Mesangial cell (primary cell): ENCODE results near the gene NADK. TPM values are rescaled to one million over a fixed set of nuclear protein-coding genes. Genes with fewer than 3 reads are reported as not detected.

Source experiments
- total RNA-seq: library from RNA; depleted of rRNA; stranded (reverse); fragments of >200 nt; gene quantifications from 2 replicates; pipeline ENCODE4 v1.2.3, GENCODE V29; 2015

NADK gene
- total RNA-seq = 54.8 and 57.6 TPM in 2 replicates

GRCh38 chr1:1777950-1778662 lies at the start of gene NADK:
TSS of gene NADK (minus strand) at chr1:1778470. CDS start at chr1:1765406, 13,064 bp downstream.

DNA sequence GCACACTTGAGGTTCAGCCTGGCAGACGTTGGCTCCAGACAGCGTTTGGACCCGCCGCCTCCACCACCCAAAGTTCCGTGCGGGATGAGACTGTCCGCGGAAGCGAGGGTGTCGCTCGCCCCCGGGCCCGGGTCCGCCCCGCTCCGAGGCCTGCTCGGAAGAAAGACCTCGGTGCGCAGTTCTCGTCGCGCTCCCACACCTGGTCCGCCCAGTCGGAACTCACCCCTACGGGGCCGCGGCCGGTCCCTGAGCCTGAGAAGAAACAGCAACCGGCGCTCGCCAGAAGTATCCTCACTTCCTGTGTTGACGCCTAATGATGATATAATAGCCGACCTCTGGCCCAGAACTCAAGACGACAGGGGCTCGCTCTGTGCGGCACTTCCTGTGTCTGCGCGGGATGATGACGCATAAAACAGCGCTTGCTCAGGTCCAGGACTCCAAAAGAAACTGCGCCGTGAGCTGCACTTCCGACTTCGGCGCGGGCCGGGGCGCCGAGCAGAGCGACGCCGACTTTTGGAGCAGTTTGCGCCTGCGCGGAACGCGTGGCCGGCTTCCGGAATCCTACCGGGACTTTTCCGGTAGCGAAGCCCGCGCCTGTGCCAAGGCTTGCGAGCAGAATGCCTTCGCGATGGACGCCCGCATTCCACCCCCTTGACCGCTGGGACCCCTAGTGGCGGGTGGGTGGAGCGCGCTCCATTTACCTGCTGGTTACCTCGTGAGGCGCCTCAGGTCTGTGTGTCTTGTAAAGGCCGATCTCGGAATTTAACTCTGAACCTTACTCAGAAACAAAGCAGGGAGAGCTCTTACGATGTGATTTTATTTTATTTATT lies 54.0 kb downstream of the NADK start, which contains the start of gene CDK11A:
TSS of gene CDK11A (minus strand) at position 323 of the 830 bp plus-strand sequence. CDS start 1,539 bp downstream, outside the sequence.

Other genes with a start within 250 kb of the NADK start
- 1.8 and 3.8 TPM in 2 replicates for gene TMEM240, start 237.8 kb downstream of the NADK start, total RNA-seq
- gene SSU72, start 203.6 kb downstream of the NADK start, total RNA-seq = 78.1 and 105 TPM in 2 replicates
- 6.4 and 11.2 TPM in 2 replicates for gene FNDC10, start 178.3 kb downstream of the NADK start, total RNA-seq
- gene MIB2, start 163.0 kb downstream of the NADK start, total RNA-seq = 14.0 and 51.1 TPM in 2 replicates
- 11.9 and 55.1 TPM in 2 replicates for gene MMP23B, start 146.3 kb downstream of the NADK start, total RNA-seq
- 13.9 and 14.3 TPM in 2 replicates for gene CDK11B, start 119.5 kb downstream of the NADK start, total RNA-seq
- 11.7 and 46.5 TPM in 2 replicates for gene SLC35E2B, start 85.7 kb downstream of the NADK start, total RNA-seq
- gene CDK11A, start 54.1 kb downstream of the NADK start, total RNA-seq = 6.2 and 6.5 TPM in 2 replicates
- 169 and 212 TPM in 2 replicates for gene GNB1, start 112.6 kb upstream of the NADK start, total RNA-seq
- gene CALML6, start 136.8 kb upstream of the NADK start, total RNA-seq = 0.63 TPM in 1 of 2 replicates, not detected in the other
- gene TMEM52, start 140.8 kb upstream of the NADK start, total RNA-seq = 1.1 and 3.1 TPM in 2 replicates
- under 0.01 TPM in 1 of 2 replicates, not detected in the other for gene CFAP74, start 225.3 kb upstream of the NADK start, total RNA-seq
- gene GABRD, start 240.9 kb upstream of the NADK start, total RNA-seq = not detected in 2 replicates